IgD-negative memory B cell (primary cell): ENCODE measurements around the gene RCN2. TPM values are rescaled to one million over a fixed set of nuclear protein-coding genes. Genes with fewer than 3 reads are reported as not detected.
"Not testable (repeated sequence)": the region's sequence is repeated elsewhere in the genome, so short reads cannot be mapped to it uniquely, and the experiment has no call there.

Experiments used
- H3K27ac Mint-ChIP-seq, 3 donors: one replicate each; pipeline ENCODE4 v1.8.0; 2020 to 2022; ENCODE audit warnings: mild to moderate bottlenecking in 3 of 3, mixed read lengths in 3 of 3, moderate library complexity in 1 of 3
- H3K27me3 Mint-ChIP-seq: one replicate; pipeline ENCODE4 v1.8.0; 2021; ENCODE audit warnings: mixed read lengths
- H3K36me3 Mint-ChIP-seq: one replicate; pipeline ENCODE4 v1.8.0; 2020; ENCODE audit warnings: mild to moderate bottlenecking, mixed read lengths
- H3K4me1 Mint-ChIP-seq, 3 donors: one replicate each; pipeline ENCODE4 v1.8.0; 2020 to 2022; ENCODE audit warnings: mixed read lengths in 3 of 3, mild to moderate bottlenecking in 1 of 3
- H3K4me3 Mint-ChIP-seq, 4 donors: one replicate each; pipeline ENCODE4 v1.8.0; 2020 to 2022; ENCODE audit warnings: mild to moderate bottlenecking in 4 of 4, mixed read lengths in 4 of 4, moderate library complexity in 3 of 4
- H3K9me3 Mint-ChIP-seq, 3 donors: one replicate each; pipeline ENCODE4 v1.8.0; 2020 to 2021; ENCODE audit warnings: mixed read lengths in 3 of 3, mild to moderate bottlenecking in 1 of 3
- polyA plus RNA-seq: library from polyadenylated mRNA; unstranded; fragments of 300-500 nt; fragmentation: Illumina TruSeq; gene quantifications from one replicate; pipeline ENCODE4 v1.2.3, GENCODE V29; 2021

RCN2 gene
- polyA plus RNA-seq = 46.6 TPM

GRCh38 chr15:76931397-76932134 lies at the start of gene RCN2:
RCN2 (plus strand) TSS chr15:76931749; CDS start chr15:76931842, 93 bp downstream.
- Mint-ChIP-seq H3K4me1 (peaks cover 17 to 26% (median 22%) of the 10 kb centered on the region in 3 donors), H3K9me3 (no peaks in the 10 kb centered on the region), H3K4me3 (peak within 1 kb of the TSS; percentile 82 to 97 (median 94)), H3K27ac (peak within 1 kb of the TSS; percentile 89 to 95 (median 93)), H3K27me3 (no peaks in the 10 kb centered on the region), H3K36me3 (peaks cover 4% of the 10 kb centered on the region)

- H3K27ac Mint-ChIP-seq = no peak overlapping the region
- H3K27me3 Mint-ChIP-seq = no peaks in the 10 kb centered on the region
- peaks cover 14% of the 10 kb centered on the region for H3K36me3 Mint-ChIP-seq
- no peaks in the 10 kb centered on the region for H3K9me3 Mint-ChIP-seq
- H3K4me3 Mint-ChIP-seq = no peak overlapping the region
- peaks cover 11 to 15% (median 14%) of the 10 kb centered on the region in 3 donors for H3K4me1 Mint-ChIP-seq
Measured at GRCh38 chr15:76885212-76885611, 46.3 kb upstream of the RCN2 start.

- Mint-ChIP-seq H3K4me1 (peaks cover 11 to 16% (median 15%) of the 10 kb centered on the region in 3 donors), H3K36me3 (peaks cover 13% of the 10 kb centered on the region)
- not testable (repeated sequence) for H3K27ac Mint-ChIP-seq, H3K9me3 Mint-ChIP-seq, H3K4me3 Mint-ChIP-seq, H3K27me3 Mint-ChIP-seq
Measured at GRCh38 chr15:76887280-76888141, 44.0 kb upstream of the RCN2 start.

GRCh38 chr15:76892836-76893235 lies 38.7 kb upstream of the RCN2 start:
- Mint-ChIP-seq H3K4me1 (peaks cover 26 to 30% (median 26%) of the 10 kb centered on the region in 3 donors), H3K36me3 (peaks cover 22% of the 10 kb centered on the region)
- not testable (repeated sequence) for H3K9me3 Mint-ChIP-seq, H3K27me3 Mint-ChIP-seq, H3K4me3 Mint-ChIP-seq, H3K27ac Mint-ChIP-seq

- H3K27ac Mint-ChIP-seq = no peak overlapping the region
- H3K4me1 Mint-ChIP-seq = peaks cover 22 to 23% (median 22%) of the 10 kb centered on the region in 3 donors
- peak overlapping the region in 1 of 4 donors; percentile 30 for H3K4me3 Mint-ChIP-seq
- H3K9me3 Mint-ChIP-seq = peaks cover 0 to 3% (median 2%) of the 10 kb centered on the region in 3 donors
- peaks cover 18% of the 10 kb centered on the region for H3K36me3 Mint-ChIP-seq
- H3K27me3 Mint-ChIP-seq = no peaks in the 10 kb centered on the region
Measured at GRCh38 chr15:76894174-76894573, 37.4 kb upstream of the RCN2 start.

- Mint-ChIP-seq H3K27me3 (no peaks in the 10 kb centered on the region), H3K9me3 (peaks cover 0 to 3% (median 2%) of the 10 kb centered on the region in 3 donors), H3K4me1 (peaks cover 13 to 20% (median 16%) of the 10 kb centered on the region in 3 donors), H3K27ac (no peak overlapping the region), H3K4me3 (no peak overlapping the region), H3K36me3 (peaks cover 13% of the 10 kb centered on the region)
Measured at GRCh38 chr15:76898102-76898501, 33.4 kb upstream of the RCN2 start.

- Mint-ChIP-seq H3K4me1 (peaks cover 15 to 25% (median 21%) of the 10 kb centered on the region in 3 donors), H3K4me3 (peak overlapping the region in 1 of 4 donors; percentile 58)
- H3K9me3 Mint-ChIP-seq, H3K27ac Mint-ChIP-seq, H3K36me3 Mint-ChIP-seq, H3K27me3 Mint-ChIP-seq: not testable (repeated sequence)
Measured at GRCh38 chr15:76899176-76899930, 32.2 kb upstream of the RCN2 start.

- H3K27ac Mint-ChIP-seq, H3K36me3 Mint-ChIP-seq, H3K9me3 Mint-ChIP-seq, H3K4me3 Mint-ChIP-seq, H3K27me3 Mint-ChIP-seq: not testable (repeated sequence)
- H3K4me1 Mint-ChIP-seq = peaks cover 10 to 23% (median 16%) of the 10 kb centered on the region in 3 donors
Measured at GRCh38 chr15:76899931-76900310, 31.6 kb upstream of the RCN2 start.

GRCh38 chr15:76901965-76902364 lies 29.6 kb upstream of the RCN2 start:
- Mint-ChIP-seq H3K27ac (no peak overlapping the region), H3K36me3 (no peaks in the 10 kb centered on the region), H3K4me1 (peaks cover 20 to 29% (median 20%) of the 10 kb centered on the region in 3 donors), H3K4me3 (no peak overlapping the region), H3K9me3 (no peaks in the 10 kb centered on the region), H3K27me3 (no peaks in the 10 kb centered on the region)

GRCh38 chr15:76903251-76903681 lies 28.3 kb upstream of the RCN2 start:
- H3K27me3 Mint-ChIP-seq = no peaks in the 10 kb centered on the region
- H3K36me3 Mint-ChIP-seq = no peaks in the 10 kb centered on the region
- H3K4me3 Mint-ChIP-seq = peak overlapping the region; percentile 42 to 96 (median 67)
- peaks cover 24 to 33% (median 27%) of the 10 kb centered on the region in 3 donors for H3K4me1 Mint-ChIP-seq
- H3K27ac Mint-ChIP-seq = peak overlapping the region in 2 of 3 donors; percentile 72 to 83
- H3K9me3 Mint-ChIP-seq = no peaks in the 10 kb centered on the region

- Mint-ChIP-seq H3K27me3 (no peaks in the 10 kb centered on the region), H3K36me3 (no peaks in the 10 kb centered on the region), H3K9me3 (no peaks in the 10 kb centered on the region), H3K4me1 (peaks cover 27 to 40% (median 29%) of the 10 kb centered on the region in 3 donors), H3K4me3 (peak overlapping the region; percentile 90 to 96 (median 94)), H3K27ac (peak overlapping the region; percentile 83 to 98 (median 91))
Measured at GRCh38 chr15:76904461-76905012, 27.0 kb upstream of the RCN2 start.

- H3K27ac Mint-ChIP-seq = peak within 1 kb of the TSS; percentile 83 to 98 (median 96)
- H3K4me1 Mint-ChIP-seq = peaks cover 30 to 46% (median 31%) of the 10 kb centered on the region in 3 donors
- peak within 1 kb of the TSS; percentile 90 to 96 (median 94) for H3K4me3 Mint-ChIP-seq
- H3K27me3 Mint-ChIP-seq = no peaks in the 10 kb centered on the region
- H3K9me3 Mint-ChIP-seq = no peaks in the 10 kb centered on the region
- no peaks in the 10 kb centered on the region for H3K36me3 Mint-ChIP-seq
Measured at GRCh38 chr15:76905013-76905839, 26.3 kb upstream of the RCN2 start, which contains the start of gene SCAPER. SCAPER (minus strand) TSS chr15:76905340; CDS start chr15:76883817, 21,523 bp downstream.

GRCh38 chr15:76905855-76906254 lies 25.7 kb upstream of the RCN2 start:
- Mint-ChIP-seq H3K4me1 (peaks cover 30 to 46% (median 31%) of the 10 kb centered on the region in 3 donors), H3K9me3 (peaks cover 0 to under 1% (median 0%) of the 10 kb centered on the region in 3 donors), H3K27me3 (no peaks in the 10 kb centered on the region), H3K27ac (peak overlapping the region; percentile 83 to 98 (median 96)), H3K4me3 (peak overlapping the region; percentile 90 to 96 (median 94)), H3K36me3 (no peaks in the 10 kb centered on the region)
